COLO668 (cell line): ENCODE measurements around the gene CARMIL1.

Experiments used
- DNase-seq: peaks from one replicate; lab custom pipeline; 2025; ENCODE audit not compliant: unreplicated experiment; lab: John Stamatoyannopoulos, UW

Gene CARMIL1

DNA sequence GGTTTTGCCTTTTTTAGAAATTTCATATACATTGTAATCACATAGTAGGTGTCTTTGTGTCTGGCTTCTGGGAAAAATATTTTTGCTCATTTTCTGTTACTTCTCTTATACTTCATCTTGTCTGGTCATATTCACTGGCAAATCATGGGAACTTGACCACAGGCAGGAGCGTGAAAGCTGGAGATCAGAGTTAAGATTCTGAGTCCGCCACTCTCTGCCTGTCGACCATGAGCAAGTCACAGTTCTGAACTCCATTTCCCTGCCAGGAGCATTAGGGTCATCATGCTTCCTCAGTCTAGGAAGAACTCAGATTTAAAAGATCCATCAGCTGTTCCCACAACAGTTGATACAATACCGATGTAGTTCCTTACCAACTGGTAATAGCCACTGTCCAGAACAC, 360.5 kb downstream of the CARMIL1 start:
- no peak for DNase-seq

DNA sequence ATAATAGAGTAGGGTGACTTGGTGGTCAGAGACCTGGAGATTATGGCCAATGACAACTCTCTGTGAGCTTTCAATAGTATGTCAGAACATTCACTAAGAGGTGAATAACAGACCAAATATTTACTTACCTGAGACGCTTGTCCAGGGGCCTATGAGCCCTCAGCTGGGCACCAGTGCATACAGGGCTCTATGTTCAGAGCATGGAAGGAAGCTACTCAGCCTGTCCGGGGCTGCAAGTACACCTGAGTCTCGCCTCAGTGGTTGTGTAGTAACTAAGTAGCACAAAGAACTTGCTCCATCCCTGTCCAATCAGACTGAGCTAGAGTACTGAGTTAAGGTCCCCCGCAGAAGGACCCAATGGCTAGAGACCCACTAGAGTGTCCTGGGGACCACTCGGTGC, 361.3 kb downstream of the CARMIL1 start:
- peak; percentile 22 for DNase-seq

DNA sequence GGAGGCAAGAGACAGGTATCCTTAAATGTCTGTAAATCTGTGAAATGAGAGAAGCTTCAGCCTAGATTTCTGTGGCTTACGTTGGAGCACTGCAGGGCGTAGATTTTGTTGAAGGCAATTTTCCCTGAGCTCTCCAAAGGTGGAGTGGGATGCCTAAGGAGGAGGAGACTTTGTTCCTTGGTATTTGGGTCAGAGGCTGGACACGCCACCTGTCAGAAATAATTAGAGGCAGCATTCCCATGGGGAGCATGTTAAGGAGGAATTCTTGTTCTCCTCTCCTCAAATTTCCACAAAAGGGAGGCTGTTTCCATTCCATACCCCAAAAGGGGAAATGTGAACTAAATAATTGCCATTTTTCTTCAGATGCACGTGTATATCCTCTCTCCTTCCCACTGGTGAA, 361.7 kb downstream of the CARMIL1 start:
- DNase-seq = no peak

DNA sequence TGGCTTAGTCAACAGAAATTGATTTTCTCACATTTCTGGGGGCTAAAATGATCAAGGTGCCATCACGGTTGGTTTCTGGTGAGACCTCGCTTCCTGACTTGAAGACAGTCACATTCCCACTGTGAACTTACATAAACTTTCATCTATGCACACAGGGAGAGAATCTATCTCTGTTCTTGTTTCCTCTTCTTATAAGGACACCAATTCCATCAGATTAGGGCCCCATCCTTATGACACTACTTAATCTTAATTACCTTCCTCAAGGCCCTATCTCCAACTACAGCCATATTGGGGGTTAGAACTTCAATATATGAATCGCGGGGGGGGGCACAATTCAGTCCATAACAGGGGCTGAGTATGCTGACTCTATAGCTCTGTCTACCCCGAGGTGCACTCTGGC, 362.2 kb downstream of the CARMIL1 start:
- no peak for DNase-seq

DNA sequence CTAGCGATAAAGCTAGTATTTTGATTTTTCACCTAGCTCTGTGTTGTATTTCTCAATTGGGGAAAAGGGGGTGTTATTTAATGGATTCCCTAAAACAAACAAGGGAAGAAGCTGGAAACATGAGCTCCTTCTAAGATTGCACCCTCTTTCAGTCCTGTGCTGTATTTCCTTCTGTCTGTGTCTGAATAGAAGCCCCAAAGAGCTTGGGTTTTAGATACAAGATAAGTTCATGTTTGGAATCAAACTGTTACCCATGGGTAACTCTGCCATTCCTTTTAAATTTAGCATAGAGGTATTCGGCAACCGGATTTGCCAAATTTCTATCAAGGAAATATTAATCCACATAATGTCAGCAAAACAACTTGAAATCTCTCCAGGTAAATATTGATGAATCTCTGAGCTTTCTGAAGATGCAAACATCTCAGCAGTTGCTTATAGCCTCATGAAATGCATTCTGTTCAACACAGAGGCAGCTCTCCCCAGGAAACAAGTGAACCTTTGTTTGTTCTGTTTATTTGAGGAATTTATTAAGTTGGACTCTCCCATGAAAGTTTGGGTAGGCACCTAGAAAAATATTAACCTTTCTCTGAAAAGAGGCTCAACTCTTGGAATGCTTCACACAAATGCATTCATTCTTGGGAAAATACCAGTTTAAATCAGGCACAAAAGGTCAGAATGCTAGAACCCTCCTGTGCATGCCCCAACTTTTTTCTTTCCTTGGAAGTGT, 362.9 kb downstream of the CARMIL1 start:
- no peak for DNase-seq

DNA sequence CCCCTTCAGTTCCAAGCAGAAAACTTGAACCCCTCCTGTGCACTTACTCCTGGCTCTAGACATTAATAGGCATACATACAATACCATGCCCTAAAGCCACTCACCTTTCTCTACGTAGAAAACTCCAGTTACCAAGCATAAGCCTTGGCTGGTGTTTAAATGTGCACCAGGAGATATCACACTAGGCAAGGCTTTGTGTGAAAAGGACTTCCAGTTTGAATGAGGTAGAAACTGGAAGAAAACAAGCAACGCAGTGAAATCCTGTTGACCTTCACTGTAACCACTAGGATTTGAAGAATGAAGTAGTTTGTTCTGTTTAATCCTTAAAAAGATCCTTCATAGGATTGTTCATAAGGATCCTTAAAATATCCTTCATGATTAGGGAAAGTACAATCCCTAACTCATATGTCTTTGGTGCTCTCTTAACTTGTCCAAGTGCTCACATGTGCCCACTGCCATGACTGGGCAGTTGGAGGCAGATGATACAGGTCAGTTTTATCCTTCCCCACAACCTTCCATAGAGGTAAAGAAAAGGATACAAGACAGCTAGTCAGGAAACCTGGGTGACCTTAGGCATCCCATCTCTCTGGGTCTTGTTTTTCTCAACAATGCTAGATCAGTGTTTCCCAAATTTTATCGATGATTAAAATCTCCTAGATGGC, 363.6 kb downstream of the CARMIL1 start:
- DNase-seq = no peak

DNA sequence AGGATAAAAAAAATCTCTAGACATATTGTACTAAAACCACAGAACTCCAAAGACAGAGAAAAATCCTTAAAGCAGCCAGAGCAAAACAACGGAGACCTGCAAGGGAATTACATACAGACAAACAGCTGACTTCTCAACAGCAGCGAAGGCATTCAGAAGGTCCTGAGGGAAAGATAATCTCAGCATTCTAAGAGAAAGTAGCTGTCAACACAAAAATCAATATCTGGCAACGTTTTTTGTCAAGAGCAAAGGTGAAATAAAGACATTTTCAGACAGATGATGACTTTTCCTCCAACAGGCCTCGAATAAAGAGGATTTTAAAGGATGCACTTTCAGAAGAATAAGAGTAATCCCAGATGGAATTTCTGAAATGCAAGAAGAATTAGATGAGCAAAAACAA, 366.7 kb downstream of the CARMIL1 start:
- DNase-seq = no peak

DNA sequence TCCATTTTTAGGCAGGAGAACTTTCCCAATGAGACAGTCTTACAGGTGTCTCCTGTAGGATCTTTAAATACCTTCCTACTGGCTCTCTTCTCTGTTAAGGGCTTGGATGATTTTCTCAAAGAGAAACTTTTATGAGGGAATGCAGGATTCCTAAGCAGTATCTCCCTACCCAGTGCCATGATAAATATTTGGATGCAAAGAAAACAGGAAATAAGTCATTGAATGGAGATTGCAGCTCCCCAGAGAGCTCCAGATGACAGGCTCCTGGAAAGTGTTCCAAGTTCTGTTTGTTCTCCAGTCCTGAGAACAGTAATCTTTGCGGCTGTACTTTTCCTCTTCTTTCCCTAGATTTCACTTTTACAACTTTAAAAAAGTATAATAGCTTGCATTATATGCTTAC, 370.4 kb downstream of the CARMIL1 start:
- DNase-seq = no peak

DNA sequence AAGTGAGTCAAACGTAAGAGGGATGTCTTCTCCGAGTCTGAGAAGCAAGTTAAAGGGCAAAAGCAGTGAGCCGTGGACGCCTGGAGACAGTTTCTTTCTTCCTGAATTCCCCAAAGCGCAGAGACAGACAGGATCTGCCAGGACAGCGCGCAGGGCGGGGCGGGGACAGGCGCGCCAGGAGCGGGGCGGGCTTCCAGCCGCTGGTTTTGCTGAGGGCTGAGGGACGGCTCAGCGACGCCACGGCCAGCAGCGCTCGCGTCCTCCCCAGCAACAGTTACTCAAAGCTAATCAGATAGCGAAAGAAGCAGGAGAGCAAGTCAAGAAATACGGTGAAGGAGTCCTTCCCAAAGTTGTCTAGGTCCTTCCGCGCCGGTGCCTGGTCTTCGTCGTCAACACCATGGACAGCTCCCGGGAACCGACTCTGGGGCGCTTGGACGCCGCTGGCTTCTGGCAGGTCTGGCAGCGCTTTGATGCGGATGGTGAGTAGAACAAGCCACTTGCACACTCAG, 372.9 kb downstream of the CARMIL1 start, which contains the start of gene SCGN:
Gene SCGN (plus strand): TSS at position 209 of the 509 bp plus-strand sequence. CDS start 189 bp downstream, at position 398.
- DNase-seq = peak; percentile 70

DNA sequence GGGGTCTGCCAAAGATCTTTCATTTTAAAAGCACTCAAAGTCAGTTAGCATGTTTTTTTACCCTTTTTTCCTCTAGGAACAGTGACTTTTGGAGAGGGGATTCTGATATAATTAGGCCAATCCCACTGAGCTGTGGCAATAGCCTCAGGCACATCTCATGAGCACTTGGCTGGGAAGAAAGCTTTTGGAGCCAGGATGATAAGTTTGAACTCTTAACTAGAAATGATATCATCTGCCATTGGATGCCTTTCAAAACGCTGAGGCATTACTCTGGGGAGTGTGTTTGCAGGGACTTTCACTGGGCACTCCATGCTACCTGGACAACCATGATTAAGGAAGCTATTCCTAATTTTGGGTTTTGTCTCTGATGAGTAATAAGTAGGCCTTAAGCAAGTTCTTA, 376.5 kb downstream of the CARMIL1 start:
- DNase-seq = no peak

DNA sequence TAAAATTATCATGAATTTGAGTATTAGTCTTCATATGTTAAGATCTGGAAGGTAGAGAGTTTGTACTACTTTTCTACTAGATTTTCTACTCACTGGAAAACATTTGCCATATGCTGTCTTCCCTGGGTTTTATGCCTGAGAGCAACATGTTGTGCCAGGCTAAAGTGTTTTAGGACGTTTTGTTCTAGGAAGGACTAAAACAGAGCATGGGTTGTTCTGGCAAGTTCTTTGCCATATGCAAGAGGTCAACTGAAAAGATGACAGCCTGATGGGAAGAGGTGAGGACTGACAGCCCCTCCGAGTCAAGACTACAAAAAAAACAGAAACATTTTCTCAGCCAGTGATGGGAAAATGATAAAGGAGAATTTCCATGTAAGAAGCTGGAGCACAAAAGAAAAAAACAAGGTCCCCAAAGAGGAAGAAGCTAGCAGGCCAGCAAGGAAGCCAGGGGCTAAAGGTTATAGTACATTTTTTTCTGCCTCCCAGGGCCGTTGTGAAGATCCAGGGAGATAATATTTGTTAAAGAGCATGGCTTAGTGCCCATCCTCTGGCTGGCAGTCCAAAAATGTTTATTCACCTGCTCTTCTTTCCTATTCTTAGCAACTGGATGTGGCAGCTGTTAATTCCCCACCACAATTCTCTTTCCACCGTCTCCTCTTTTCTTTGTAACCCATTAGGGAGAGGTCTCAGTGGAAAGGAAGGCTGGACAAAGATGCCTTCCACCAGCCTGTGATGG, 380.6 kb downstream of the CARMIL1 start:
- peak; percentile 31 for DNase-seq

DNA sequence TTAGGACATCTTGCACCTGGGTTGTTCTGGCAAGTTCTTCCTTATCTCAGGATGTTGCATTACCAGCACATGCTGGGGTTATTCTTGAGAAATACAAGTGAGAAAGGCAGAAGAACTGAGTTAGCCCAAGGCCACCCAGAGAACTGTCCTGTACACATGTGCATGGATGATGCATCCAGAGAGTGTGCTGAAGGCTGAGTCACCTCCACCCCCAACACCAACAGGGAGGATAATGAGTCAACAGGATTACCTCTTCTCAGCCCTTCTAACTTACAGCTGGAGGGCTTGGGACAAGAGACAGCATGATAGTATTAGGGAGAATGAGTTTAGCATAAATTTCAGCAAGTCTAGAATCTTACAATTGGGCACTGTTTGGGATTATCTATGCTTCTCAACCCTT, 381.3 kb downstream of the CARMIL1 start:
- DNase-seq = peak; percentile 51

DNA sequence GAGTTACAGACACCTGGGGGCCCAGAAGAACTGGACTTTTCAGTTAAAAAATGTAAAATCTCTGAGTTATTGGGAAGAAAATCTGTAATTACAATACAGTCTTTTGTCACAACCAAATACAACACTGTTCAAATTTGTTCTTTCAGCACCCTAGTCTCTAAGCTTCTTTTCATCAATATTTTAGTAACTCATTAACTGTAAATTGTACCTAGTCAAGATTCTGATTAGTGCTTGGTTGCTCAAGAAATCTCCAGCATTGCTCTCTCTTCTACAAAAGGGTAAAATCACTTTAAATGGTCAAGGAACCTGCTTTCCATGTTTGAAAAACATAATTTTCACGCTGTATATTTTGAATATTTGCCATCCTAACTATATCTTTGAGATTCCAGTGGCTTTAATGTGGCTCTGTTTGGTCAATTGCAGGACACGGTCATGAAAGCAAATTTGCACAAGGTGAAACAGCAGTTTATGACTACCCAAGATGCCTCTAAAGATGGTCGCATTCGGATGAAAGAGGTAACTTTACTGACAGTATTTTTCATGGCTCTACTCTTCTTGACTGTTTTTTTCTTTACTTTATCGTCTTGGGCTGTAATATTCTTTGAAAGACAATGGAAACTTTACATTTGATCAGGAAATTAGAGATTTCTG, 382.1 kb downstream of the CARMIL1 start:
- DNase-seq = no peak

DNA sequence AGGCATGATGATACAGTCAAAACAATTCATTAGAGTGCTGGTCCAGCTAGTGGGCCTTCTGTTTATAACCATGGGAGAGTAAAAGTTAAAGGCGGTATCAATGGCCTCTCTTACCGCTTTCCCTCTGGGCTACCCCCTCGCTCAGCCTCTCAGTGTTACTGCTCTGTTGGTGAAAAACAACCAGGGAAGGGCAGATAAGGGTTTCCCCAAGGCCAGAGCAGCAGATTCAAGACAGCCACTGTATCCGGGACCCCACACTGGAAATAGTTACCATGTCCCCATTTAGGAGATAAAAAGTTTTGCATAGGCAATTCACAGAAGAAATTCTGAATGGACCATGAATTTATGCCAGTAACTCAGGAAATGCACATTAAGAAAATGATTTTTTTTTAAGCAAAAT, 386.3 kb downstream of the CARMIL1 start:
- DNase-seq = no peak

DNA sequence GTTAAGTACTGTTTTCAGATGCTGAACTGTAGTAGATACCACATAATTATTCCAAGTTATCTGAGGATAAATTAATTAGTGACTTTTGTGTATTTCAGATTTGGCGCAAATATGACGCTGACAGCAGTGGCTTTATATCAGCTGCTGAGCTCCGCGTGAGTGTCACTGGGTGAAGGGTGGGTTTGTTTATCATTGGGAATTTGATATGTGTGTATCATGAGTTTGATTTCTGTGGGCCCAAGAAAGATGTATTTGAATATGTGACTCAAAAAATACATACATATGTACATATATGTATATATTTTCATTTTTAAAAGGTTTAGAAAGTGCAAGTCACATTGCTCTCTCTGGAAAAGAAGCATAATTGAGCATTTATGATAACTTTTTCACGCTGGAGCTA, 390.2 kb downstream of the CARMIL1 start:
- DNase-seq = peak; percentile 21
